GM12875 (cell line): ENCODE data around the gene TSC22D1.

Experiments
- H3K4me3 ChIP-seq: one replicate; pipeline ENCODE4 v1.5.1; 2011; ENCODE audit warnings: low read depth, low read length, control low read depth
- CTCF ChIP-seq: IDR thresholded peaks from 2 replicates; pipeline ENCODE4 v1.5.1; 2011; ENCODE audit warnings: low read depth, mild to moderate bottlenecking, control low read depth, inconsistent platforms, low read length, moderate library complexity, borderline replicate concordance; ENCODE audit not compliant: insufficient read depth

The TSC22D1 gene

GRCh38 chr13:44549476-44549875 is 26.7 kb downstream of the TSC22D1 start:
- no peak for TF ChIP-seq CTCF
- no peak overlapping the region for H3K4me3 ChIP-seq

- no peak overlapping the region for H3K4me3 ChIP-seq
- no peak for TF ChIP-seq CTCF
Observed at GRCh38 chr13:44546164-44546563, 30.0 kb downstream of the TSC22D1 start.

GRCh38 chr13:44543369-44543768 is 32.8 kb downstream of the TSC22D1 start:
- no peak overlapping the region for H3K4me3 ChIP-seq
- TF ChIP-seq CTCF = no peak

GRCh38 chr13:44542361-44542760 is 33.8 kb downstream of the TSC22D1 start:
- TF ChIP-seq CTCF = no peak
- no peak overlapping the region for H3K4me3 ChIP-seq

- H3K4me3 ChIP-seq = no peak overlapping the region
- TF ChIP-seq CTCF = no peak
Observed at GRCh38 chr13:44541601-44542000, 34.5 kb downstream of the TSC22D1 start.

GRCh38 chr13:44540761-44541434 is 35.2 kb downstream of the TSC22D1 start:
- no peak overlapping the region for H3K4me3 ChIP-seq
- no peak for TF ChIP-seq CTCF

- no peak overlapping the region for H3K4me3 ChIP-seq
- TF ChIP-seq CTCF = no peak
Observed at GRCh38 chr13:44537248-44537647, 38.9 kb downstream of the TSC22D1 start.
